Lower lobe of right lung (tissue), 2 donors: ENCODE results near the gene DCUN1D2. TPM values are rescaled to one million over a fixed set of nuclear protein-coding genes. Genes with fewer than 3 reads are reported as not detected.

Source experiments
- ATAC-seq, 2 donors: fragments of 200-7000 bp; cut with Tn5 transposase; one replicate each; pipeline ENCODE4 v1.9.1; 2020 to 2022; ENCODE audit warnings: mild to moderate bottlenecking in 2 of 2, moderate library complexity in 2 of 2
- DNase-seq: peaks from one replicate; pipeline ENCODE4 v3.0.0-alpha.2; 2020
- H3K27ac ChIP-seq: fragments of 200-600 bp; one replicate; pipeline ENCODE4 v1.8.0; 2022
- H3K27me3 ChIP-seq: fragments of 200-600 bp; one replicate; pipeline ENCODE4 v1.8.0; 2022; ENCODE audit warnings: low read depth
- H3K36me3 ChIP-seq: fragments of 200-600 bp; one replicate; pipeline ENCODE4 v1.8.0; 2022; ENCODE audit warnings: mild to moderate bottlenecking
- H3K4me1 ChIP-seq: fragments of 200-600 bp; one replicate; pipeline ENCODE4 v1.8.0; 2022
- H3K4me3 ChIP-seq: fragments of 200-600 bp; one replicate; pipeline ENCODE4 v1.8.0; 2022; ENCODE audit warnings: mild to moderate bottlenecking
- H3K9me3 ChIP-seq: fragments of 200-600 bp; one replicate; pipeline ENCODE4 v1.8.0; 2022
- intact Hi-C: fragments of 100-400 bp; cut with DNase I; formaldehyde crosslinking; loops from one replicate; pipeline ENCODE4 v1.11.0; 2022
- total RNA-seq: library from RNA; stranded (reverse); fragmentation: NEBNext Ultra II Directional; extraction: Animal tissue kit (Norgen Biotek cat#: 25700); gene quantifications from one replicate; pipeline ENCODE4 v1.2.1, GENCODE V29; 2021
- TF ChIP-seq, protein P1 (sequence below): fragments of 200-600 bp; IDR thresholded peaks from one replicate; pipeline ENCODE4 v1.8.0; 2022; ENCODE audit warnings: antibody characterized with exemption, mild to moderate bottlenecking
- donor health status: DM: no; HTN: yes; CAD: no; lungs with severe emphysema.

DCUN1D2 gene
- total RNA-seq, 1 donor from 2014 or later, result 16.8 TPM

GRCh38 chr13:113447596-113447995 lies 42.9 kb downstream of the DCUN1D2 start:
- Histone ChIP-seq H3K4me1 (peaks cover 5% of the 10 kb centered on the region), H3K27me3 (no peaks in the 10 kb centered on the region), H3K9me3 (no peaks in the 10 kb centered on the region), H3K4me3 (no peak overlapping the region), H3K36me3 (no peaks in the 10 kb centered on the region), H3K27ac (no peak overlapping the region)
- TF ChIP-seq, protein P1, sequence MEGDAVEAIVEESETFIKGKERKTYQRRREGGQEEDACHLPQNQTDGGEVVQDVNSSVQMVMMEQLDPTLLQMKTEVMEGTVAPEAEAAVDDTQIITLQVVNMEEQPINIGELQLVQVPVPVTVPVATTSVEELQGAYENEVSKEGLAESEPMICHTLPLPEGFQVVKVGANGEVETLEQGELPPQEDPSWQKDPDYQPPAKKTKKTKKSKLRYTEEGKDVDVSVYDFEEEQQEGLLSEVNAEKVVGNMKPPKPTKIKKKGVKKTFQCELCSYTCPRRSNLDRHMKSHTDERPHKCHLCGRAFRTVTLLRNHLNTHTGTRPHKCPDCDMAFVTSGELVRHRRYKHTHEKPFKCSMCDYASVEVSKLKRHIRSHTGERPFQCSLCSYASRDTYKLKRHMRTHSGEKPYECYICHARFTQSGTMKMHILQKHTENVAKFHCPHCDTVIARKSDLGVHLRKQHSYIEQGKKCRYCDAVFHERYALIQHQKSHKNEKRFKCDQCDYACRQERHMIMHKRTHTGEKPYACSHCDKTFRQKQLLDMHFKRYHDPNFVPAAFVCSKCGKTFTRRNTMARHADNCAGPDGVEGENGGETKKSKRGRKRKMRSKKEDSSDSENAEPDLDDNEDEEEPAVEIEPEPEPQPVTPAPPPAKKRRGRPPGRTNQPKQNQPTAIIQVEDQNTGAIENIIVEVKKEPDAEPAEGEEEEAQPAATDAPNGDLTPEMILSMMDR, result no peak
- DNase-seq (no peak), ATAC-seq (no peak)
- intact Hi-C loops, result no loop called here

GRCh38 chr13:113446488-113446854 lies 44.0 kb downstream of the DCUN1D2 start:
- intact Hi-C loops, result no loop called here
- no peak for DNase-seq
- no peak for ATAC-seq
- no peak overlapping the region for H3K4me3 ChIP-seq
- H3K4me1 ChIP-seq, result peaks cover 5% of the 10 kb centered on the region
- H3K9me3 ChIP-seq, result no peaks in the 10 kb centered on the region
- TF ChIP-seq, protein P1, result no peak
- H3K27ac ChIP-seq, result no peak overlapping the region
- no peaks in the 10 kb centered on the region for H3K27me3 ChIP-seq
- H3K36me3 ChIP-seq, result no peaks in the 10 kb centered on the region

DNA sequence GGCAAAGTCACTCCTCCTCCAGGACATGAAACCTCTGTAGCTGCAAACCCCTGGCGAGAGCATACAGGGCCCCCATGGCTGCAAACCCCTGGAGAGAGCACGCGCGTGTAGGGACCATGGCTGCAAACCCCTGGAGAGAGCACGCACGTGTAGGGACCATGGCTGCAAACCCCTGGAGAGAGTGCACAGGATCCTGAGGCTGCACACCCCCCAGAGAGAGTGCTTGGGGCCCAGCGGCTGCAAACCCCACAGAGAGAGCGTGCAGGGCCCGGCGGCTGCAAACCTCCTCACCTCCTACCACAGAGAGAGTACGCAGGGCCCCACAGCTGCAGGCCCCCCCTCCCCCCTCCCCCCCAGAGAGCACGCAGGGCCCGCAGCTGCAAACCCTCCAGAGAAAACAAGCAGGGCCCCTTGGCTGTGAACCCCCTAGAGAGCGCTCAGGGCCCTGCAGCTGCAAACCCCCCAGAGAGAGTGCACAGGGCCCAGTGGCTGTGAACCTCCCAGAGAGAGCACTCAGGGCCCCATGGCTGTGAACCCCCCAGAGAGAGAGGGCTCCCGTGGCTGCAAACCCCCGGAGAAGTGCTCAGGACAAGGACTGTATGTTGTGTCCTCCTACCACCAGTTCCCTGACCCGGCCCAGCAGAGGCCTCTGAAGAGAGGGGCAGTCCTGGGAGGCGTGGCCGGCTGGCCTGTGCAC lies 44.6 kb downstream of the DCUN1D2 start:
- TF ChIP-seq, protein P1, result no peak
- Histone ChIP-seq H3K4me1 (peaks cover 5% of the 10 kb centered on the region), H3K9me3 (no peaks in the 10 kb centered on the region), H3K4me3 (no peak overlapping the region), H3K27me3 (no peaks in the 10 kb centered on the region), H3K36me3 (no peaks in the 10 kb centered on the region), H3K27ac (no peak overlapping the region)
- no peak for DNase-seq
- ATAC-seq, result no peak
- intact Hi-C loops, result no loop called here

DNA sequence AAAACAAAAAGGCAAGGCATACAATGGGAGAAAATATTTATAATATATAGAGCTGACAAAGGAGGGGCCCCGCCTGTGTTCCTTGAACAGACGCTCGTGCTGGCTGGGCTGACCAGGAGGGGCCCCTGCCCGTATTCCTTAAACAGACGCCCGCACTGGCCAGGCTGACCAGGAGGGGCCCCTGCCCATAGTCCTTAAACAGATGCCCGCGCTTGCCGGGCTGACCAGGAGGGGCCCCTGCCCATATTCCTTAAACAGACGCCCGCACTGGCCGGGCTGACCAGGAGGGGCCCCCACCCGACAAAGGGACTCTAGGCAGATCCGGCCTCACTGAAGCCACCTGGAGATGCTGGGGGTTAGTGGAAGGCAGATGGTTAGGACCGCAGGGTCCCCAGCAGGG lies 46.5 kb downstream of the DCUN1D2 start:
- H3K4me3 ChIP-seq, result no peak overlapping the region
- H3K27ac ChIP-seq, result no peak overlapping the region
- no peaks in the 10 kb centered on the region for H3K36me3 ChIP-seq
- TF ChIP-seq, protein P1, result no peak
- H3K4me1 ChIP-seq, result no peaks in the 10 kb centered on the region
- ATAC-seq, result no peak
- H3K27me3 ChIP-seq, result no peaks in the 10 kb centered on the region
- intact Hi-C loops, result no loop called here
- H3K9me3 ChIP-seq, result no peaks in the 10 kb centered on the region
- no peak for DNase-seq

- Histone ChIP-seq H3K9me3 (no peaks in the 10 kb centered on the region), H3K27me3 (no peaks in the 10 kb centered on the region), H3K36me3 (no peaks in the 10 kb centered on the region), H3K27ac (no peak overlapping the region), H3K4me3 (no peak overlapping the region), H3K4me1 (no peaks in the 10 kb centered on the region)
- TF ChIP-seq, protein P1, result no peak
- intact Hi-C loops, result no loop called here
- DNase-seq, result no peak
- no peak for ATAC-seq
These were observed 47.5 kb downstream of the DCUN1D2 start for GRCh38 chr13:113442985-113443362.
